Adrenal gland (tissue), 12 donors: Measurements from ENCODE around the gene EFCAB11. TPM values are rescaled to one million over a fixed set of nuclear protein-coding genes. Genes with fewer than 3 reads are reported as not detected.

Experiments used
- DNase-seq, 7 donors: peaks; one replicate each; pipeline ENCODE4 v3.0.0-alpha.2; 2019 to 2020
- H3K27ac ChIP-seq, 5 donors: fragments of 200-600 bp; sonication (generic) in 4 of 5; 1 replicate in 3 of 5; 2 replicates in 2 of 5; pipeline versions ENCODE4 v1.5.1 to v1.8.0; 2016 to 2020; ENCODE audit warnings: mild to moderate bottlenecking in 1 of 5
- H3K27me3 ChIP-seq: fragments of 200-600 bp; 2 replicates; pipeline ENCODE4 v1.8.0; 2021
- H3K36me3 ChIP-seq, 2 donors: fragments of 200-600 bp; replicated peaks in 1 of 2; 1 replicate in 1 of 2; 2 replicates in 1 of 2; pipeline versions ENCODE4 v1.5.1 to v1.8.0; 2018 to 2022
- H3K4me1 ChIP-seq, 2 donors: fragments of 200-600 bp; replicated peaks in 1 of 2; 1 replicate in 1 of 2; 2 replicates in 1 of 2; pipeline versions ENCODE4 v1.5.1 to v1.8.0; 2018 to 2021
- H3K4me3 ChIP-seq, 4 donors: fragments of 200-600 bp; sonication (generic) in 3 of 4; one replicate each; pipeline ENCODE4 v1.5.1; 2016 to 2018
- H3K9me3 ChIP-seq, 3 donors: fragments of 200-600 bp; sonication (generic) in 1 of 3; replicated peaks in 1 of 3; 1 replicate in 2 of 3; 2 replicates in 1 of 3; pipeline versions ENCODE4 v1.5.1 to v1.8.0; 2016 to 2021
- CTCF ChIP-seq, 6 experiments: fragments of 450-650 bp in 4 of 6; fragments of 200-600 bp in 2 of 6; sonication (generic) in 1 of 6; IDR thresholded peaks; 1 replicate in 5 of 6; 2 replicates in 1 of 6; pipeline versions ENCODE4 v1.5.1 to v1.8.0; 2016 to 2021; ENCODE audit warnings: antibody characterized with exemption in 6 of 6, mild to moderate bottlenecking in 2 of 6, moderate library complexity in 1 of 6
- POLR2A ChIP-seq, 2 donors: fragments of 450-650 bp; IDR thresholded peaks; one replicate each; pipeline ENCODE4 v1.6.1; 2017; ENCODE audit warnings: antibody characterized with exemption in 2 of 2, mild to moderate bottlenecking in 2 of 2, moderate library complexity in 1 of 2
- WGBS, 4 donors: extraction: QIAGEN DNeasy Blood & Tissue Kit in 2 of 4; methylation state at CpG; one replicate each; pipeline versions ENCODE4 v1.1.5 to v1.1.7; 2013 to 2017; 5-methylcytosine and 5-hydroxymethylcytosine counted together
- intact Hi-C, 2 donors: fragments of 100-400 bp; cut with DNase I; formaldehyde crosslinking; loops; one replicate each; pipeline versions ENCODE4 v1.14.1 to v1.15.0; 2022 to 2023
- polyA plus RNA-seq, 3 donors: library from polyadenylated mRNA; stranded (reverse); fragments of 200-250 nt in 2 of 3; fragments of 350-450 nt in 1 of 3; fragmentation: Illumina TruSeq in 1 of 3; extraction: RNeasy Lipid Tissue Mini Kit (QIAGEN cat#74804) in 1 of 3; gene quantifications; one replicate each; pipeline ENCODE4 v1.2.3, GENCODE V29; 2013 to 2014
- total RNA-seq, 9 donors: library from RNA; depleted of rRNA in 4 of 9; stranded (reverse); fragments of >200 nt in 4 of 9; fragments of 120-200 nt in 1 of 9; fragmentation: NEBNext Ultra II Directional in 1 of 9; extraction: Animal tissue kit (Norgen Biotek cat#: 25700) in 1 of 9; gene quantifications; one replicate each; pipeline versions ENCODE4 v1.1.0 to v1.2.4, GENCODE V29; 2013 to 2023
- donor health status: healthy with polysubstance abuse.
- donor health status: Bipolar disorder and iron deficiency.
- donor health status: DM: yes; HTN: yes; CAD: no.
- donor health status: DM: no; HTN: no; CAD: no.
- donor health status: DM: no; HTN: no; CAD: no.
- donor health status: DM: yes; HTN: yes; CAD: no.

Gene EFCAB11
- total and polyA plus RNA-seq, 12 donors: 4.0 to 16.9 (median 8.4) TPM

DNA sequence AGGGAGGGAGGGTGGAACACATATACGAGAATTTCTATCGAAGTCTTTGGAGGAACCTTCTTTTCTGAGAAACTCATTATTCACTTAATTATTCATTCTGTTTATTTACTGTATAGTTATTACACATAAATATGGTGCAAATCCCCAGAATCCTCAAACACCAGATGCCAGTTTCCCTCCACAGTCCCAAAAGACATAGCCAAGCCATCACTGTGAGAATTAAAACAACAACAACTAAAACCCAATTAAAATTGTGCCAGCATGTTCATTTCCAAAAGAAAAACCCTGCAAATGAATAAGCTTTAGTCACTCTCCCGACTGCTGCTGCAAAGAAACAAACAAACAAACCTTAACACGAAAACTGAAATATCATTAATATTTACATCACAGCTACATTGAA lies 173.5 kb downstream of the EFCAB11 start:
- H3K36me3 ChIP-seq: no peaks in the 10 kb centered on the region
- no peaks in the 10 kb centered on the region for H3K9me3 ChIP-seq
- no peaks in the 10 kb centered on the region for H3K4me1 ChIP-seq
- WGBS, 4 donors: 85 to 89% (median 87%) methylated on average over 4 of the region's 4 CpGs
- TF ChIP-seq POLR2A (IDR thresholded peaks at IDR 0.05) (no peak), CTCF (IDR thresholded peaks at IDR 0.05) (no peak)
- no peaks in the 10 kb centered on the region for H3K27me3 ChIP-seq
- DNase-seq: no peak
- intact Hi-C loops: no loop called here
- H3K27ac ChIP-seq: no peak overlapping the region
- H3K4me3 ChIP-seq: no peak overlapping the region

GRCh38 chr14:89779707-89780106 lies 174.8 kb downstream of the EFCAB11 start:
- H3K36me3 ChIP-seq: no peaks in the 10 kb centered on the region
- intact Hi-C loops: loop anchor here in 1 of 2 donors (10.0 kb wide), 1 partner anchor 755 kb away; no protein-coding TSS in a partner anchor
- no peaks in the 10 kb centered on the region for H3K9me3 ChIP-seq
- TF ChIP-seq CTCF (IDR thresholded peaks at IDR 0.05) (no peak), POLR2A (IDR thresholded peaks at IDR 0.05) (no peak)
- 71 to 76% (median 74%) methylated on average over 7 to 8 of the region's 8 CpGs for WGBS, 4 donors
- no peak for DNase-seq
- no peak overlapping the region for H3K4me3 ChIP-seq
- H3K27ac ChIP-seq: no peak overlapping the region
- no peaks in the 10 kb centered on the region for H3K27me3 ChIP-seq
- H3K4me1 ChIP-seq: no peaks in the 10 kb centered on the region

GRCh38 chr14:89775946-89776345 lies 178.6 kb downstream of the EFCAB11 start:
- Histone ChIP-seq H3K4me3 (no peak overlapping the region), H3K27ac (no peak overlapping the region), H3K4me1 (no peaks in the 10 kb centered on the region), H3K36me3 (no peaks in the 10 kb centered on the region), H3K27me3 (no peaks in the 10 kb centered on the region), H3K9me3 (no peaks in the 10 kb centered on the region)
- 73 to 89% (median 79%) methylated on average over 3 of the region's 3 CpGs for WGBS, 4 donors
- TF ChIP-seq POLR2A (IDR thresholded peaks at IDR 0.05) (no peak), CTCF (IDR thresholded peaks at IDR 0.05) (no peak)
- DNase-seq: no peak
- intact Hi-C loops: loop anchor here in 1 of 2 donors (10.0 kb wide), 1 partner anchor 751 kb away; no protein-coding TSS in a partner anchor

GRCh38 chr14:89775151-89775550 lies 179.4 kb downstream of the EFCAB11 start:
- 68 to 78% (median 73%) methylated on average over 7 of the region's 7 CpGs for WGBS, 4 donors

More at GRCh38 chr14:89775151-89775550, 179.4 kb downstream of the EFCAB11 start:
- DNase-seq: no peak
- intact Hi-C loops: loop anchor here in 1 of 2 donors (10.0 kb wide), 1 partner anchor 750 kb away; no protein-coding TSS in a partner anchor
- Histone ChIP-seq H3K27ac (no peak overlapping the region), H3K4me1 (no peaks in the 10 kb centered on the region), H3K36me3 (no peaks in the 10 kb centered on the region), H3K27me3 (no peaks in the 10 kb centered on the region), H3K4me3 (no peak overlapping the region), H3K9me3 (no peaks in the 10 kb centered on the region)
- no peak for TF ChIP-seq POLR2A (IDR thresholded peaks at IDR 0.05)
